AG09319 (cell line): ENCODE results near the gene NCOA1.
"Not testable (repeated sequence)": the region's sequence is repeated elsewhere in the genome, so short reads cannot be mapped to it uniquely, and the experiment has no call there.

Source experiments
- DNase-seq: peaks from one replicate; pipeline ENCODE4 v3.0.0-alpha.2; 2010; ENCODE audit warnings: low read depth; ENCODE audit errors: extremely low read depth
- CTCF ChIP-seq: IDR thresholded peaks from 2 replicates; pipeline ENCODE4 v1.5.1; 2011; ENCODE audit warnings: low read depth, mild to moderate bottlenecking, inconsistent platforms, low read length, moderate library complexity

The NCOA1 gene

GRCh38 chr2:24477229-24477628 lies 13.8 kb upstream of the NCOA1 start:
- TF ChIP-seq CTCF, result no peak
- DNase-seq, result no peak

GRCh38 chr2:24478243-24478642 lies 12.8 kb upstream of the NCOA1 start:
- no peak for DNase-seq
- TF ChIP-seq CTCF, result no peak

- no peak for DNase-seq
- no peak for TF ChIP-seq CTCF
Observed at GRCh38 chr2:24480245-24480644, 10.8 kb upstream of the NCOA1 start.

GRCh38 chr2:24482251-24482971 lies 8.6 kb upstream of the NCOA1 start:
- no peak for DNase-seq

GRCh38 chr2:24482972-24483300 lies 8.1 kb upstream of the NCOA1 start:
- no peak for TF ChIP-seq CTCF
- DNase-seq, result no peak

More at GRCh38 chr2:24482251-24482971, 8.6 kb upstream of the NCOA1 start:
- no peak for TF ChIP-seq CTCF

GRCh38 chr2:24484677-24485076 lies 6.4 kb upstream of the NCOA1 start:
- DNase-seq, result not testable (repeated sequence)

GRCh38 chr2:24485197-24485596 lies 5.9 kb upstream of the NCOA1 start:
- DNase-seq, result no peak
- no peak for TF ChIP-seq CTCF

GRCh38 chr2:24486636-24487205 lies 4.3 kb upstream of the NCOA1 start:
- no peak for TF ChIP-seq CTCF
- no peak for DNase-seq
